ENCODE data around the gene DNAH11.
A peak's percentile ranks its signal among the peaks of the same experiment; 100 is the strongest.
"Not testable (repeated sequence)": the region's sequence is repeated elsewhere in the genome, so short reads cannot be mapped to it uniquely, and the experiment has no call there.

DNAH11 gene

DNA sequence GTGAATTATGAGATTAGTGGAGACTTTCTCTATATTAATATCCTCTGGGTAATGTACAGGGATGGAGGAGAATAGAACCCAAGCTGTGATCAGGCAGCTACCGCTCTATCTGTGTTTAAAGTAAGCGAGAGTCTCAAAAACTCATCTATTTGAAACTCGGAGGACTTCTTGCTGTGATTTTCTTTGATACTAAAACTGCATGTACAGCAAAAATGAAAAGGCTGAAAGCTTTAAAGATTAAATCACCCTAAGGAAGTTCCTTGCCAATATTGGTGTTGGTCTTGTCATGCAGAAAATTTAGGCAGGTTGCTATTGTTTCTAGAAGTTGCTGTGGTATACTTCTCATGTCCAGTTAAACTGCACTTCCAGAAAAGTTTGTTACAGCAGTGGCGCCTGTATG, 110.8 kb downstream of the DNAH11 start:
- no peak for TF ChIP-seq CTCF (IDR thresholded peaks at IDR 0.05; ENCODE audit: extremely low read depth, insufficient read depth, missing control alignments)
- DNase-seq (ENCODE audit: low spot score), result no peak
- in situ Hi-C loops (cut with MboI; ENCODE audit: low pct_unique_long_range_greater_than_20kb, low sequenced_read_pairs, unreplicated experiment), result no loop called here

DNA sequence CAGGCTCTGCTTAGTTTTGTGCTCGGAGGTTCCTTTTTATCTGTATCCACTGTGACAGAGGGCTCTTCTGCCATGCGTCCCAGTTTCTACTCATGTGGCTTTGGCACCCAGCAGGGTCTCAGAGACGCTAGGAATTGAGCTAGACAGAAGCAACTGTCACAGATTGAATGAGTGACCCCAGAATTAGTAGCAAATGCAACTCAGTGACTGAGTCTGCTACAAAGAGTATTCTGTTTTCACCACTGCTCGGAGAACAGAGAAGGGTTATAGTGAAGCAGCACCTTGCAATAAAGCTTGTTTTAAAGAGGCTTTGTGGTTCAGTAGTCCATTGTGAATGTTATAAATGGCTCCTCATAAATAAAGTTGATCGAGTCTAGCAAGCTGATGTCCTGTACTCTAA, 113.2 kb downstream of the DNAH11 start:
- no peak for TF ChIP-seq CTCF (IDR thresholded peaks at IDR 0.05; ENCODE audit: extremely low read depth, insufficient read depth, missing control alignments)
- in situ Hi-C loops (cut with MboI; ENCODE audit: low pct_unique_long_range_greater_than_20kb, low sequenced_read_pairs, unreplicated experiment), result no loop called here
- DNase-seq (ENCODE audit: low spot score), result no peak

DNA sequence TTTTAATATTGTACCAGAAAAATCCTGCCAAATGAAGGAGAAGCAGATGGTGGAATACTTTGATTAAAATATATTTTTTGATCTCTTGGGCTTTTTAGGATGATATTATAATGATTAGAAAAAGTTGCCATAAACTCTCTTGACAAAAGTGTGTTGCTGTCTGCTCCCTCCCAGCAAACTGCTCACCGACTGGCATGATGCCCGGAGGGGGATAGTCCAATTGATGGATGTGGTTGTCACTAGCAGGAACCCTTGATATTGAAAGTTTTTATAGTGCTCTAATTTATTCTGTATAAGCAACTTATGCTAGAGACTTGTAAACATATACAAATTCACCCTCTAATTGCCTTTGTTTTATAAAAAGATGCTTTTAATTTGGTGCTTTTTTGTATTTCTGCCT, 114.0 kb downstream of the DNAH11 start:
- TF ChIP-seq CTCF (IDR thresholded peaks at IDR 0.05; ENCODE audit: extremely low read depth, insufficient read depth, missing control alignments), result no peak
- DNase-seq (ENCODE audit: low spot score), result no peak

DNA sequence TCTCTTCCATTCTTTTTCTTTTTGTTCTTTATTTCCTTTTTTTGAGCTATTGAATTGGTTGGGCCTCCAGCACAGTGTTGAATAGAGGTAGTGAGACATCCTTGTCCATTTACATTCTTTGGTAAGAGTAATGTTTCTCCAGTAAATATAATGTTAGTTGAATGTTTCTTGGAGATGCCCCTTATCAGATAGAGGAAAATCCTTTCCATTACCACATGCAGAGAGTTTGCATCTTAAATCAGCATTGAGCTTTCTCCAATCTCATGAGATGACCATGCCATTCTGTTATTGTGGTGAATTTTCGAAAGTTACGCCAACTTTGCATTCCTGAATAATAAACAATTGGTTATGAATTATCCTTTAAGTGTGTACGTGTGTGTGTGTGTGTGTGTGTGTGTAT, 127.7 kb downstream of the DNAH11 start:
- DNase-seq (ENCODE audit: low spot score), result no peak
- in situ Hi-C loops (cut with MboI; ENCODE audit: low pct_unique_long_range_greater_than_20kb, low sequenced_read_pairs, unreplicated experiment), result no loop called here
- TF ChIP-seq CTCF (IDR thresholded peaks at IDR 0.05; ENCODE audit: extremely low read depth, insufficient read depth, missing control alignments), result no peak

More for the DNA sequence above, 114.0 kb downstream of the DNAH11 start:
- in situ Hi-C loops (cut with MboI; ENCODE audit: low pct_unique_long_range_greater_than_20kb, low sequenced_read_pairs, unreplicated experiment), result no loop called here

- DNase-seq (ENCODE audit: low spot score), result peak; percentile 10
- TF ChIP-seq CTCF (IDR thresholded peaks at IDR 0.05; ENCODE audit: extremely low read depth, insufficient read depth, missing control alignments), result no peak
- in situ Hi-C loops (cut with MboI; ENCODE audit: low pct_unique_long_range_greater_than_20kb, low sequenced_read_pairs, unreplicated experiment), result no loop called here
These were observed 129.0 kb downstream of the DNAH11 start for GRCh38 chr7:21671859-21672258.

DNA sequence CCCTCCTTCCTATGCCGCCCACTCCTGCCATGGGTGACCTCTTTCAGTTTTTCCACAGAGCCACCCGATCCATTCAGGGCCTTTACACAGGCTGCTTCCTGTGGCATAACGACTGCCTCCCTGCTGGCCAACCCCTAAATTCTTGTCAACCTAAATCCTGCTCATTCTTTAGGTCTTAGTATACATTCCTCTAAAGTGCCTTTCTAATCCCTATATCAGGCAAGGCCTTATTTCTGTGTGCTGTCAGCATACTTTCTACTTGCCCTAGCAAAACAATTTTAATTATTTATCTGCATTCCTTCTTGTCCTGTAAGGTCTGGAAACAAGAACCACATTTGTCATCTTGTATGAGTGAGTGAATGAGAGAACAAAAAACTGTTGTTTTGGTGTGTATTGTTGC, 132.4 kb downstream of the DNAH11 start:
- in situ Hi-C loops (cut with MboI; ENCODE audit: low pct_unique_long_range_greater_than_20kb, low sequenced_read_pairs, unreplicated experiment), result no loop called here
- no peak for DNase-seq (ENCODE audit: low spot score)
- no peak for TF ChIP-seq CTCF (IDR thresholded peaks at IDR 0.05; ENCODE audit: extremely low read depth, insufficient read depth, missing control alignments)

- in situ Hi-C loops (cut with MboI; ENCODE audit: low pct_unique_long_range_greater_than_20kb, low sequenced_read_pairs, unreplicated experiment), result no loop called here
- DNase-seq (ENCODE audit: low spot score), result no peak
- TF ChIP-seq CTCF (IDR thresholded peaks at IDR 0.05; ENCODE audit: extremely low read depth, insufficient read depth, missing control alignments), result peak; percentile 9
These were observed 147.9 kb downstream of the DNAH11 start for GRCh38 chr7:21690705-21691104.

- in situ Hi-C loops (cut with MboI; ENCODE audit: low pct_unique_long_range_greater_than_20kb, low sequenced_read_pairs, unreplicated experiment); DNase-seq (ENCODE audit: low spot score): not testable (repeated sequence)
These were observed 148.3 kb downstream of the DNAH11 start for GRCh38 chr7:21691146-21691545.

- in situ Hi-C loops (cut with MboI; ENCODE audit: low pct_unique_long_range_greater_than_20kb, low sequenced_read_pairs, unreplicated experiment); DNase-seq (ENCODE audit: low spot score): not testable (repeated sequence)
These were observed 157.7 kb downstream of the DNAH11 start for GRCh38 chr7:21700587-21700986.

Data from GM13977 (cell line).